ENCODE measurements around the gene HBG2.
"Not testable (repeated sequence)": the region's sequence is repeated elsewhere in the genome, so short reads cannot be mapped to it uniquely, and the experiment has no call there.

The HBG2 gene

GRCh38 chr11:5249807-5250396 is 4.7 kb downstream of the HBG2 start, which contains the start of gene HBG1:
HBG1 (minus strand) TSS chr11:5249857; CDS start chr11:5249804, 53 bp downstream.
- DNase-seq (ENCODE audit: low read depth), result not testable (repeated sequence)

DNA sequence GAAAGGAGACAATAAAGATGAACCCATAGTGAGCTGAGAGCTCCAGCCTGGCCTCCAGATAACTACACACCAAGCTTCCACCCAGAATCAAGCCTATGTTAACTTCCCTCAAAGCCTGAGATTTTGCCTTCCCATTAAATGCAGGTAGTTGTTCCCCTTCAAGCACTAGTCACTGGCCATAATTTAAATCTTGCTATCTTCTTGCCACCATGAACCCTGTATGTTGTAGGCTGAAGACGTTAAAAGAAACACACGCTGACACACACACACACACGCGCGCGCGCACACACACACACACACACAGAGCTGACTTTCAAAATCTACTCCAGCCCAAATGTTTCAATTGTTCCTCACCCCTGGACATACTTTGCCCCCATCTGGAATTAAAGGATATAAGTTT is 6.1 kb downstream of the HBG2 start:
- not testable (repeated sequence) for DNase-seq (ENCODE audit: low read depth)

DNA sequence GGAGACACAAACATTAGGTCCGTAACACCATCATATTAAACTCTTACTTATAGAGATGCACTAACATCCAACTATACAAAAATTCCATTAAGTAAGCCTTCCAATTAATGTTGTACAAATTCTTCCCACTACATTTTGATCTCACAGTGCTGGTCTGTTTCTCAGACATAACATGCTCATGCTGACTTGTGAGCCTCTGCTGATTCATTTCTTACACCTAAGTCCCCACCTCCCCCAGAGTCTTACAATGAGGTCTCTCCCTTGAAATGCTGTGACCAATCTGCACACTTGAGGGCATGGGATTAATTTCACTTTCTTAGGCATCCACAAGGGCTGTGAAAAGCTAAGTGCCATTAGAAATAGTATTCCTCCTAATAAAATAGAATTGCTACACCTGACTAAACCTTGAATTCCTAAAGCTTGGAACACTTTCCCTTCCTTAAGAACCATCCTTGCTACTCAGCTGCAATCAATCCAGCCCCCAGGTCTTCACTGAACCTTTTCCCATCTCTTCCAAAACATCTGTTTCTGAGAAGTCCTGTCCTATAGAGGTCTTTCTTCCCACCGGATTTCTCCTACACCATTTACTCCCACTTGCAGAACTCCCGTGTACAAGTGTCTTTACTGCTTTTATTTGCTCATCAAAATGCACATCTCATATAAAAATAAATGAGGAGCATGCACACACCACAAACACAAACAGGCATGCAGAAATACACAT is 6.9 kb downstream of the HBG2 start:
- DNase-seq (ENCODE audit: low read depth), result no peak

- DNase-seq (ENCODE audit: low read depth), result no peak
Measured at GRCh38 chr11:5246772-5247471, 7.7 kb downstream of the HBG2 start.

DNA sequence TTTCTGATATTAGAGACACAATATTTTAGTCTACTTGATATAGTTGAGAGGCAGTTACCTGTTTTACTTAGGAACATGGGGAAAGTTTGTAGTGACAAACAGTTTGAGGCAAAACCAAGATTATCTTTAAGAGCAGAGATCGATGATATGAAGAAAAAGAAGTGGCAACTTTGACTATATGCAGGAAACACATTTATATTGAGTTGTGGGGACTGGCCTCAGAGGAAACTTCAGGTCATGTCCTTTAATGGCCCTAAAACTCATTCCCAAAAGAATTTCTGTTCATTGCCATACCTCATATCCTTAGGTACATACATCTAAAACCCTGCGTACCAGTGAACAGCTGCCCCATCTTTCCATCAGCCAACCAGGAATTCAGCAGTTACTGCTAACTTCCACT is 9.4 kb downstream of the HBG2 start:
- DNase-seq (ENCODE audit: low read depth), result no peak

- DNase-seq (ENCODE audit: low read depth), result no peak
Measured at GRCh38 chr11:5243816-5244180, 10.8 kb downstream of the HBG2 start.

DNA sequence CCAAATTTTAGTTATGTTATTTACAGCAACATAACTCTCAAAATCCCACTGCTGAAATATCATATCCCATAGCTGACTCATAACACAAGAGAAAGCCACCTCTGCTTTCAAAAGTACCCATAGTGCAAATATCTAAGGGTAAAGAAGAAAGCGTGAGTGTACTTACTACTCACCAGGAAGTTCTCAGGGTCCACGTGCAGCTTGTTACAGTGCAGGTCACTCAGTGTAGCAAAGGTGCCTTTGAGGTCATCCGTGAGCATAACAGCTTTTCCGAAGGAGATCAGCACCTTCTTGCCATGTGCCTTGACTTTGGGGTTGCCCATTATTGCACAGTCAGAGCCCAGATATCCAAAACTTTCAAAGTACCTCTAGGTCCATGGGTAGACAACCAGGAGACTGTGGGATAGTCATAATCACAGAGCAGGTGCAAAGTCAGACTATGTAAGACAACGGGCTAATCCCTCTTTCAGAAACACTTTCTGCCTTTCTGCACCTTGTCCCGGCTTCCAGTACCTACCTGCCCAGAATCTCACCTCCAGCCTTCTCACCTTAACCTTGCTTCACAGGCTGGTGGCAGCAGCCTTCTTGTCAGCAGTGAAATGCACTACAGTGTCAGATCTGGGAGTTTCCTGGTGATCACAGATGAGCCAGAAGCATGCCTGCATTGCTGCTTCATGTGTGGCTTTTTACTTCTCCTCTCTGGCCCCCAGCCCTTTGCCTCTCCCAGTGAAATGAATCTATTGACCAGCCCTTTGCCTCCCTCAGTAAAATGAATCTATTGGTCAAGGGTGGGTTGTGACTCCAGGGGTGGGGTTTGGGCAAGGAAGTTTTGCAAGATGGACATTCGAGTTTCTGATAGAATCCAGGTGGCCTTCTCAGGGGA is 11.4 kb downstream of the HBG2 start:
- no peak for DNase-seq (ENCODE audit: low read depth)

DNA sequence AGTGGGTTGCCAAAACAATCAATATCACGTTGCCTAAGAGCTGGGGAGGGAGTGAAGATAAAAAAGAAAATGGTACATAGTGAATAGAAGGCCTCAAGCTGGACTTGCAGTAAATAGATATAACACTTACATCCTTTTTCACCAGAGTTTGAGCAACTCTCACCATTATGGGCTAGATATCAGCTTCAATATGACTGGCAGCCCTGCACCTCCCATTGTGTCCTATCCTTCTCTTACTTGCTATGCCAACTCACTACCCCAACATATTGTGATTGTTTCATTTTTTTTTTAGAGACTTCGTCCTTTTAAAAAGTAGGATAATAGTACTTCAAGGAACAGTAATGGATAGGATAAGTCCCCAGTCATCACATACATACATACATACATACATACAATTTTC is 12.4 kb downstream of the HBG2 start:
- no peak for DNase-seq (ENCODE audit: low read depth)

GRCh38 chr11:5241458-5241857 is 13.1 kb downstream of the HBG2 start:
- no peak for DNase-seq (ENCODE audit: low read depth)

GRCh38 chr11:5240458-5240857 is 14.1 kb downstream of the HBG2 start:
- no peak for DNase-seq (ENCODE audit: low read depth)

DNA sequence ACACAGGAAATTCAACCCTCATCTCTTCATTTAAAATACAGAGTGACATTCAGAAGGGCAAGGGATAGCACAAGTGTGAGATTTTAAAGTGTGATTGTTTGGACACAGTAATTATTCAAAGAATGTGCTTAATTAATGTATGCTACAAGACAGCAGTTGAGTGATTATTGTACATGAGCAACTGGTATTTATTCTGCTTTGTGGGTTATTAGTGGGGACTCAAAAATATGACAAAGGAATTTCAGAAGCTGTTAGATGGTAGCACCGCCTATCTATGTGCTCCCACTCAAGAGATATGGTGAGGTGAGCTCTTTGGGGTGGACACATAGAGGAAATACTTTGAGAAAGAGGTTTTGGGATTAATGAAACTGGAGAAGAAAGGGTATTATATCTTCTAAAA is 14.5 kb downstream of the HBG2 start:
- DNase-seq (ENCODE audit: low read depth), result no peak

GRCh38 chr11:5239046-5239445 is 15.5 kb downstream of the HBG2 start:
- no peak for DNase-seq (ENCODE audit: low read depth)

DNA sequence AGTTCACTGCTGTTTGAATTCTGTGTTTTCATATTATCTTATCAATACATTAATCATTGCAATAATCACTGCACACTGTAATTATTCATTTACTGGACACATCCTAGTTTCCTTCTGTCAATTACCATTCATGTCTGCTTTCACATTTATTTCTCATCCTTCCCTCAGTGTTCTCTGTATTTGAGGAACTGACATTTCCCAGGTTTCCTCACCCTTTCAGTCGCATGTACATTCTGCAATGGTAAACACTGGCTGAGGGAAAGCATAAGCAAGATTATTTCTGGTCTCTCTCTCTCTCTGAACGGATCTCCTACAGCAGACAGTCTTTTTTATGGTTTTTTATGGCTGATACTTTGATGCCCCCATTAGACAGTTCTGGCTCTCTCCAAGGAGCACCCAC is 16.1 kb downstream of the HBG2 start:
- no peak for DNase-seq (ENCODE audit: low read depth)

DNA sequence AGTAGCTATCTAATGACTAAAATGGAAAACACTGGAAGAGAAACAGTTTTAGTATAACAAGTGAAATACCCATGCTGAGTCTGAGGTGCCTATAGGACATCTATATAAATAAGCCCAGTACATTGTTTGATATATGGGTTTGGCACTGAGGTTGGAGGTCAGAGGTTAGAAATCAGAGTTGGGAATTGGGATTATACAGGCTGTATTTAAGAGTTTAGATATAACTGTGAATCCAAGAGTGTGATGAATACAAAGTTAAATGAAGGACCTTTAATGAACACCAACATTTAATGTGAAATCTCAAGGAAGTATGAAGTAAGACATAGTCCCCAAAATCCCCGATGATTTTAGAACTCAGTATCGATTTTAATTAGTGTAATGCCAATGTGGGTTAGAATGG is 17.2 kb downstream of the HBG2 start:
- DNase-seq (ENCODE audit: low read depth), result no peak

DNA sequence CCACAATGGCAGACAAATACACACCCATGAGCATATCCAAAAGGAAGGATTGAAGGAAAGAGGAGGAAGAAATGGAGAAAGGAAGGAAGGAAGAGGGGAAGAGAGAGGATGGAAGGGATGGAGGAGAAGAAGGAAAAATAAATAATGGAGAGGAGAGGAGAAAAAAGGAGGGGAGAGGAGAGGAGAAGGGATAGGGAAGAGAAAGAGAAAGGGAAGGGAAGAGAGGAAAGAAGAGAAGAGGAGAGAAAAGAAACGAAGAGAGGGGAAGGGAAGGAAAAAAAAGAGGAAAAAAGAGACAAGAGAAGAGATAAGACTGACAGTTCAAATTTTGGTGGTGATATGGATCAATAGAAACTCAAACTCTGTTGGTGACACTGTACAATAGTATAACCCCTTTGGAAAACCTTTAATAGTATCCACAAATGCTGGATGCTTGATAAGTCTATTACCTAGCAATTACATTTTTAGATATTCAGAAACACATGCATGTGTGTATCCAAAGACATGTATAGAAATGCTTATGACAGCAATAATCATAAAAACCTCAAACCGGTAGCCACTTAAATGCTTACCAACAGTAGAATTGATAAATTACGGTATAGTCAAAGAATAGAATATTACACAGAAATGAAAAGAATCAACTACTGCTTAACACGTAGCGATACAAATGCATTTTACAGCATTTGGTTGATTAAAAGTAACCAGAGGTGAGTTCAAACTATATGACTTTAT is 19.1 kb downstream of the HBG2 start:
- no peak for DNase-seq (ENCODE audit: low read depth)

DNA sequence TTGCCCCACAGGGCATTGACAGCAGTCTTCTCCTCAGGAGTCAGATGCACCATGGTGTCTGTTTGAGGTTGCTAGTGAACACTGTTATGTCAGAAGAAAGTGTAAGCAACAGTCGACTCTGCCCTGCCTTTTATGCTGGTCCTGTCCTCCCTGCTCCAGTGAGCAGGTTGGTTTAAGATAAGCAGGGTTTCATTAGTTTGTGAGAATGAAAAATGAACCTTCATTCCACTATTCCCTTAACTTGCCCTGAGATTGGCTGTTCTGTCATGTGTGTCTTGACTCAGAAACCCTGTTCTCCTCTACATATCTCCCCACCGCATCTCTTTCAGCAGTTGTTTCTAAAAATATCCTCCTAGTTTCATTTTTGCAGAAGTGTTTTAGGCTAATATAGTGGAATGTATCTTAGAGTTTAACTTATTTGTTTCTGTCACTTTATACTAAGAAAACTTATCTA is 20.2 kb downstream of the HBG2 start, which contains the start of gene HBD:
HBD (minus strand) TSS at position 103 of the 454 bp plus-strand sequence; CDS start at position 53, 50 bp downstream.
- no peak for DNase-seq (ENCODE audit: low read depth)

DNA sequence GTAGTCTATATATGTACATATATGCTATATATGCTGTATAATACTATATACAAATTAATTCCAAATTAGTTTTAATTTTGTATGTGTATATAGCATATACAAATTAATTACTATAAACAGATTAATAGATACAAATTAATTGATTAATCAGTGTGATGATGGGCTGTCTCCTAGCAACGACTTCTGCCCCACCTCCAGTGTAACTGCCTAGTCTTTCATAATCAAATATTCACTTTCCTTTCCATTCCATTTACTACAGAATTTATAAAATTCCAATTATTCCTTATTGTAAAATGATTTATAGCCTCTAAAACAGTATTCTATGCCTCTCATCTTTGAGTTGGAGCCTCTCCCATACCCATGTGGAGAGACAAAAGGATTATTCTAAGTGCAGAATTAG is 21.3 kb downstream of the HBG2 start:
- no peak for DNase-seq (ENCODE audit: low read depth)

DNA sequence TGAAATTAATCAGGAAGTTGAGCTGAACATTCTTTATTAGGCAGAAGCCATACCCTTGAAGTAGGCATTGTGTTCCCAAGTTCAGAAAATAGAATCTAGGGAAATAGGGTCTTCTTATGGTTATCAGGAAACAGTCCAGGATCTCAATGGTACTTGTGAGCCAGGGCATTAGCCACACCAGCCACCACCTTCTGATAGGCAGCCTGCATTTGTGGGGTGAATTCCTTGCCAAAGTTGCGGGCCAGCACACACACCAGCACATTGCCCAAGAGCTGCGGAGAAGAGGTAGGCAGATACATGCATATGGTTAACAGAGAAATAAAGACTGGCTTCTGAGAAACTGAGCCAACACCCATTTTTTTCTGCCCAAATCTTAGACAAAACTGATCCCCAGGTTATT is 21.8 kb downstream of the HBG2 start:
- DNase-seq (ENCODE audit: low read depth), result no peak

DNA sequence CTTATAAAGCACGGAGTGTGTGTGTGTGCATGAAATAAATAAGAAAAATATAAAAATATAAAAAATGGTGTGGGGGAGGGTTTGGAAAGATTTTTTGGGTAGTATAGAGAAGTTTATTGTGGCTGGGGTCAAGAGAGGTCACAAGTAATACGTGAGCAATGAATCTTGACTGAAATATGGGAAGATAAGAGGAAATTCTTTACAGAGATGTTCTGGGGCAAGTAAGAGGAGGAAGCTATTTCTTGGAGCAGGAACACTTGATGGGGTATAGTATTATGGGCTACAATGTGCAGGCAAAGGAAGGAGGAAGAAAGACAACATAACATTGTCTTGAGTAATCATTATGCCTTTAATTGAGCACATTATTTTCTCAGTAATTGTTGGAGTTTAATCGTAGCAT is 22.4 kb downstream of the HBG2 start:
- no peak for DNase-seq (ENCODE audit: low read depth)

DNA sequence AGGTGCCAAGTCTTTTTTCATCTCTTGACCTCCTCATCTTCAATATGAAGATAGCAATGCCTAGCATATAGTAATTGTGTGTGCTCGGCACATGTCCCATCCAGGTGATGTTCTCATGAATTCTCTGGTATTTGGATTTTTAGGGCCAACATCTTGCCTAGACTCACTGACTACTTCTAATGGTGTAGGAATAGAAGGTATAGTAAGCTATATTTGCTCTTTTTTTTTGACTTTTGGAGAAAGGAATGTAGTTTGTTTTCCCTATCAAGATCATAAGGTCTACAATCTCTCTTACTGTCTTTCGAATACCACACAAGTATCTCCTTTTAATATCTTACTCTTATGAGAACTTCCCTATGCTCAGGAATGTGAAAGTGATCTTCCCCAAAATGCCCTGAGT is 23.5 kb downstream of the HBG2 start:
- no peak for DNase-seq (ENCODE audit: low read depth)

- no peak for DNase-seq (ENCODE audit: low read depth)
Measured at GRCh38 chr11:5230266-5230665, 24.3 kb downstream of the HBG2 start.

GRCh38 chr11:5229796-5230195 is 24.8 kb downstream of the HBG2 start:
- no peak for DNase-seq (ENCODE audit: low read depth)

Measured in GM04504 (cell line).